Right forelimb (tissue), 1 donor: Measurements from ENCODE around the gene TMEM30B.

ENCODE experiments used
- DNase-seq: peaks from one replicate; pipeline ENCODE4 v3.0.0-alpha.2; 2018

Gene TMEM30B

DNA sequence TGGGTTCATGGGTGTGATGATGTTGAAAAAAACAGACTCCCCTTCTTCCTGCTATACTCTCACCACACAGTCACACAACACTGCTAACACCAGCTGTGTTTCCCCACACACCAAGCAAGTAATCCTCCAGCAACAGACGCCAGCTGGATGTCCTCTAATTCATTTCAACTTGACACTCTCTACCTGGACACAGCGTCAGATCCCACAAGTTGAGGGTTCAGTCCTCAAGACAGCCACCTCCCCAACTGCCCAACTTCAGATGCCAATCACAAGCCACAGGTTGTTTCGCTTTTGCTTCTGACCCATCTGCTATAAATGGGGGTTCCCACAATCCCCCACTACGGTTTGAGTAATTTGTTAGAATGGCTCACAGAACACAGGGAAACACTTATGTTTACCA, 49.3 kb downstream of the TMEM30B start:
- DNase-seq: no peak

DNA sequence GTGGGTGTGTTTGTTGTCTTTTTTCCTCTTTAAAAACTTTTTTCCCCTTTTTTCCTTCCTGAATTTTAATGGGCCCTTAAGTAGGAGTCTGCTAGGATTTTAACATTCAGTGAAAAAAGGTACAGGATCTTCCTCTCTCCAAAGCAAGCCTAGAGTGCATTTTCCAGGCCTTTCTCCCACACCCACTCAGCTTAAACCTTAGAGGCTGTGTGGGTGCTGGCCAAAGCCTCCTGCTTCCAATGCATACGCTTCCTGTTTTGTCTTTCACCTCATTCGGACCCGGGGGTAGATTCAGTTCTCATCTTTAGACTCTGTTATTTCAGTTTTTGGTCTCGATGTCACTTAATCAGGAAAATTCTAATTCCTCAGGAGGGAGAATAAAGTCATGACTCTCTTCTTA, 51.2 kb downstream of the TMEM30B start:
- no peak for DNase-seq

DNA sequence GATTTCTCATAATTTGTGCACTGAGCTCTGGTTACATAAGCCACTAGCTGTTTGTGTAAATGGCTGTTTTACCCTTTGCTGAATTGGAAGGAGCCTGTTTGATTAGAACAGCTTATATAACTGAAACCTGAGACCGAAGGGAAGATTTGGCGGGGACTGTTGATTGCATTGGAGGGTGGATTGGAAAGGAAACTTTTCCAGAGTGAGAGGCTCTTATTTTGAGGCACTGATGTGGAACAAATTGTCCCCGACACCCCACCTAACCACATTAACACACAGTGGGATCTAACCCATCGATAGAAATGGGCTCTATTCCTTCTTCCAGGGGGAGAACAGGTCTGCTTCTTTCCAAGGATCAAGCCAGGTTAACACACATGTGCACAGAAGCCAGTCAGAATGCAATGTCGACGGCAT, 51.7 kb downstream of the TMEM30B start:
- no peak for DNase-seq

DNA sequence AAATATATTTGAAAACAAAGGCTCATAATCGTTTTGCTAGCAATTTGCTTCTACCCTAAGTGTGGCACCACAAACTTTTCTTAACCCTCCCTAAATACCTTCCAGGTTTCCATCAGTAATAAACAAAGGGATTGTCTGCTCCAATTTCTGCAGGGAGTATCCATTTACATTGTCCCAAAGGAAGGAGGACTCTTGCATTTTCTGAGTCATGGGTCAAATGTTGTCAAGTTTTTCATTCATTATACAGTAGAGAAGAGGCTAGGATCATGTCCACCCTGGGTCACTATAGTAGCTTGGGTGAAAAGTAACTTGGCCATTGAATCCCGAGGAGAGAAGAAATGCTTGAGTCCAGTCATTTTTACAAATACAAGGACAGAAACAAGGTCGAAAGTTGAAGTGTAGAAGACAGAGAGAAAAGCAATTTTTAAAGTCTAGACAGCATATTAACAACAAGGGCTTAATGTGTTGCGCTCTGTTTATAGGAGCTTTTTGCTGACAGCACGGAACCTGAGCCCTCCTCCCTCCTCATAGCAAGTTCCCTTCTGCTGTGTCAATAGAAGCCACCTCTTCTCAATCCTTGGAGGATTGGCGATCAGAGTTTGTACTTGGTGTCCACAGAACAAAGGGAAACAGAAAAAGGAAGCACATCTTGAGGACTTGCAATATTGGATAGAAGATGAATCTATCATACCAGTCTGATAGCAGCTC, 53.1 kb downstream of the TMEM30B start:
- DNase-seq: no peak
